A673 (cell line): ENCODE results near the gene SEZ6L. TPM values are rescaled to one million over a fixed set of nuclear protein-coding genes. Genes with fewer than 3 reads are reported as not detected.

Source experiments
- BruUV-seq: library from RNA; stranded (reverse); fragments of 400-500 nt; replicated peaks from 2 replicates; lab custom pipeline; 2021; lab: Mats Ljungman, UMichigan
- CTCF ChIA-PET: fragments of 300-600 bp; sonication (Branson Sonifier 250); formaldehyde crosslinking; loops from one replicate; lab custom pipeline; 2022; ENCODE audit warnings: antibody characterized with exemption; lab: Charles Lee
- POLR2A ChIA-PET: fragments of 300-600 bp; sonication (Branson Sonifier 250); formaldehyde crosslinking; loops from one replicate; lab custom pipeline; 2022; ENCODE audit warnings: antibody characterized with exemption; ENCODE audit not compliant: low non-redundant PET; lab: Charles Lee
- DNase-seq: peaks from one replicate; pipeline ENCODE4 v3.0.0-alpha.2; 2015; ENCODE audit warnings: low spot score
- H3K27ac ChIP-seq: fragments of 200-600 bp; sonication (generic); 2 replicates; pipeline ENCODE4 v1.5.1; 2016; ENCODE audit warnings: mixed run types, low read depth, mild to moderate bottlenecking, mixed read lengths, antibody characterized with exemption, low read length; ENCODE audit not compliant: poor library complexity, severe bottlenecking
- H3K27me3 ChIP-seq: fragments of 200-600 bp; sonication (generic); replicated peaks from 2 replicates; pipeline ENCODE4 v1.6.1; 2017; ENCODE audit warnings: mixed run types, low read depth, mild to moderate bottlenecking, mixed read lengths, antibody characterized with exemption, low read length; ENCODE audit not compliant: insufficient read depth, poor library complexity
- H3K36me3 ChIP-seq: fragments of 200-600 bp; sonication (generic); 2 replicates; pipeline ENCODE4 v1.6.1; 2016; ENCODE audit warnings: mixed run types, mild to moderate bottlenecking, mixed read lengths, antibody characterized with exemption, low read length; ENCODE audit not compliant: insufficient read depth, poor library complexity, severe bottlenecking
- H3K4me1 ChIP-seq: fragments of 200-600 bp; sonication (generic); 2 replicates; pipeline ENCODE4 v1.6.1; 2017; ENCODE audit warnings: mixed run types, mild to moderate bottlenecking, mixed read lengths, antibody characterized with exemption, low read length; ENCODE audit not compliant: insufficient read depth, poor library complexity, severe bottlenecking
- H3K4me3 ChIP-seq: fragments of 200-600 bp; sonication (generic); 2 replicates; pipeline ENCODE4 v1.5.1; 2016; ENCODE audit warnings: low read depth, mixed run types, mild to moderate bottlenecking, mixed read lengths, low read length; ENCODE audit not compliant: poor library complexity, severe bottlenecking
- H3K9me3 ChIP-seq: fragments of 200-600 bp; sonication (generic); 2 replicates; pipeline ENCODE4 v1.6.1; 2016; ENCODE audit warnings: mixed run types, low read depth, mild to moderate bottlenecking, mixed read lengths, antibody characterized with exemption, low read length; ENCODE audit not compliant: poor library complexity, severe bottlenecking
- EZH2 ChIP-seq: fragments of 200-600 bp; sonication (generic); IDR thresholded peaks from 2 replicates; pipeline ENCODE4 v1.6.1; 2017; ENCODE audit warnings: borderline replicate concordance, low read depth, mild to moderate bottlenecking, mixed read lengths, antibody characterized with exemption, low read length; ENCODE audit not compliant: poor library complexity, severe bottlenecking
- intact Hi-C: fragments of 100-400 bp; cut with micrococcal nuclease; formaldehyde crosslinking; loops from one replicate; pipeline ENCODE4 v1.10.0; 2022; ENCODE audit not compliant: unreplicated experiment
- total RNA-seq: library from RNA; stranded (reverse); gene quantifications from 2 replicates; pipeline ENCODE4 v1.2.3, GENCODE V29; 2021
- TF ChIP-seq, protein P1 (sequence below): fragments of 300-800, 200-600 bp; sonication (generic); conservative IDR thresholded peaks from 2 replicates; pipeline ENCODE4 v1.5.1; 2017; ENCODE audit warnings: low read depth, mild to moderate bottlenecking, antibody characterized with exemption, low read length, moderate library complexity, mixed read lengths

SEZ6L gene
- total RNA-seq, 1 experiment from 2014 or later: 6.3 TPM

DNA sequence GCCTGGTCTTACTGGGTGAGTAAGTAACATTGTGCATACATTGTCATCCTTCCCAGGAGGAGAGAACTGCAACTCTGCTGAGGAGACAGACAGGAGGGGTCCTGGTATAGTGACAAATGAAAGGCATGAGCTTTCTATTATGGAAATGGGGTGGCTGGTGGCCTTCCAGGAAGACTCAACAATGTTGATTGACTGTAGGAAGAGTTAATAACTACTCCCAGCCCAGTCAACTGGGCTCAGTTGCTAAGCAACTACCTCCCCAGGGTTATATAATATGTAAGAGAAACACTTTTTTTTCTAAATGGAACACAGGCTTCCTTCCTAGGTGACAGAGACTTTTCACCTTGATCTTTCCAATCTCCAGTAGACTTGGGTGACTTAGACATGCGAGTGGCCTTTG lies 28.2 kb downstream of the SEZ6L start:
- TF ChIP-seq, protein P1, sequence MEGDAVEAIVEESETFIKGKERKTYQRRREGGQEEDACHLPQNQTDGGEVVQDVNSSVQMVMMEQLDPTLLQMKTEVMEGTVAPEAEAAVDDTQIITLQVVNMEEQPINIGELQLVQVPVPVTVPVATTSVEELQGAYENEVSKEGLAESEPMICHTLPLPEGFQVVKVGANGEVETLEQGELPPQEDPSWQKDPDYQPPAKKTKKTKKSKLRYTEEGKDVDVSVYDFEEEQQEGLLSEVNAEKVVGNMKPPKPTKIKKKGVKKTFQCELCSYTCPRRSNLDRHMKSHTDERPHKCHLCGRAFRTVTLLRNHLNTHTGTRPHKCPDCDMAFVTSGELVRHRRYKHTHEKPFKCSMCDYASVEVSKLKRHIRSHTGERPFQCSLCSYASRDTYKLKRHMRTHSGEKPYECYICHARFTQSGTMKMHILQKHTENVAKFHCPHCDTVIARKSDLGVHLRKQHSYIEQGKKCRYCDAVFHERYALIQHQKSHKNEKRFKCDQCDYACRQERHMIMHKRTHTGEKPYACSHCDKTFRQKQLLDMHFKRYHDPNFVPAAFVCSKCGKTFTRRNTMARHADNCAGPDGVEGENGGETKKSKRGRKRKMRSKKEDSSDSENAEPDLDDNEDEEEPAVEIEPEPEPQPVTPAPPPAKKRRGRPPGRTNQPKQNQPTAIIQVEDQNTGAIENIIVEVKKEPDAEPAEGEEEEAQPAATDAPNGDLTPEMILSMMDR: no peak
- no peak for TF ChIP-seq EZH2
- POLR2A ChIA-PET: no interaction called here
- Histone ChIP-seq H3K4me3 (no peak overlapping the region), H3K27me3 (no peaks in the 10 kb centered on the region), H3K27ac (no peak overlapping the region), H3K4me1 (no peaks in the 10 kb centered on the region), H3K9me3 (no peaks in the 10 kb centered on the region), H3K36me3 (no peaks in the 10 kb centered on the region)
- BruUV-seq: no TSS peak
- DNase-seq: no peak
- CTCF ChIA-PET: no interaction called here
- intact Hi-C loops: no loop called here

DNA sequence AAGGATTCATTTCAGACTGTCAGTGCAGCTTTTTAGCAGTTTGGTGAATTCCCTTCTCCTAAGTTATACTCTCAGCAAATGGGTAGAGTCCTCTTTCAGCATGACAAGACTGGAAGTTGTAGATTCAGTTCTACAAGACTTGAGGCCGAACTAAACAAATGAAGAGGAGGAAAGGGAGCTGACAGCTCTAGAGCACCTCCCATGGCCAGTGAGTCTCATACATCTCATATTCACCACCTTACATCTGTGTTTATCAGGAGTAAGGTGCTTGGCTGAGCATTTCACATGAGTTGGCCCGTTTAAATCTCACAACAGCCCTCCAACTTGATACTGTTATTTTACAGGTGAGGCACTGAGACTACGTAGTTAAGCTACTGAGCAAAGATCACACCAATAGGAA lies 30.4 kb downstream of the SEZ6L start:
- Histone ChIP-seq H3K4me1 (no peaks in the 10 kb centered on the region), H3K36me3 (no peaks in the 10 kb centered on the region), H3K4me3 (no peak overlapping the region), H3K9me3 (no peaks in the 10 kb centered on the region), H3K27me3 (peaks cover 7% of the 10 kb centered on the region), H3K27ac (no peak overlapping the region)
- POLR2A ChIA-PET: no interaction called here
- CTCF ChIA-PET: interaction anchor here (0.5 kb wide), 1 partner anchor 182 kb away, joined by 7 read pairs; no protein-coding TSS in a partner anchor
- no peak for DNase-seq
- TF ChIP-seq EZH2: no peak
- TF ChIP-seq, protein P1: no peak
- no TSS peak for BruUV-seq
- intact Hi-C loops: no loop called here

DNA sequence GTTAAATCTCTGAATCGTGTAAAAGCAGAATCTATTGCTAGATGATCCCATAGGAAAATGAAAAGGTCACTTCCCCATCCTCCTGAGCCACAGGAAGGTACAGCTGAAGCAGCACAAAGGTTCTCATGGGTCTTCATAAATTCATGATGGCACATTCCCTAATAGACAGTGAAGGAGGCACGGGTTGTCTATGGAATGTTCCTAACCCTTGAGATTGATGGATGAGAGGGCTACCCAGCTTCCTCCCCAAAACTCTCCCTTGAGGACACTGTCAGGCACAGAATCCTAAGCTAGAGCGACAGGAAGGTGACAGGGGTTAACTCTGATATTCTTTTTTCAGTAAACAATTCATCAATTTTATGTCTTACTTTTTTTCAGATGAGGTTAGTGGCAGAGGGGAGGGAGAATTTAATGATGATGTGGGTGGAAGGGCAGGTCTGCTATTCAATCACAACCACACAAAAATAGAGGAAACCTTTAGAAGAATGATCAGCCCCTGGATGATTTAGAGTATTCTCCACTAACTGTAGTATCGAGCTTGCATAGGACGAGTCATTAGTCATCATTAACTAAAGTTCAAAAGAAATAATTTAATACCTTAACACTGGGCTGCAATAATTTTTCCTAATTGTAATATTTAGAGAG lies 33.1 kb downstream of the SEZ6L start:
- H3K36me3 ChIP-seq: no peaks in the 10 kb centered on the region
- no peaks in the 10 kb centered on the region for H3K9me3 ChIP-seq
- intact Hi-C loops: no loop called here
- POLR2A ChIA-PET: no interaction called here
- no peaks in the 10 kb centered on the region for H3K4me1 ChIP-seq
- no peak for DNase-seq
- peaks cover 7% of the 10 kb centered on the region for H3K27me3 ChIP-seq
- no TSS peak for BruUV-seq
- no peak for TF ChIP-seq EZH2
- TF ChIP-seq, protein P1: no peak
- CTCF ChIA-PET: no interaction called here
- H3K4me3 ChIP-seq: no peak overlapping the region
- no peak overlapping the region for H3K27ac ChIP-seq
